Activated CD4-positive, alpha-beta T cell treated with anti-CD3 and anti-CD28 coated beads for 36 hours (primary cell): ENCODE results near the gene FAM221B. TPM values are rescaled to one million over a fixed set of nuclear protein-coding genes. Genes with fewer than 3 reads are reported as not detected.

Experiments
- ATAC-seq: fragments of 200-7000 bp; cut with Tn5 transposase; one replicate; pipeline ENCODE4 v1.10.0; 2021; ENCODE audit warnings: mild to moderate bottlenecking, moderate library complexity
- CTCF ChIA-PET: fragments of 350-600 bp; sonication (Branson Sonifier 250); formaldehyde crosslinking; loops from one replicate; lab custom pipeline; 2021; ENCODE audit warnings: antibody characterized with exemption; lab: Charles Lee
- POLR2A ChIA-PET: fragments of 350-600 bp; sonication (Branson Sonifier 250); formaldehyde crosslinking; loops from one replicate; lab custom pipeline; 2021; ENCODE audit warnings: antibody characterized with exemption, inconsistent platforms; lab: Charles Lee
- DNase-seq: peaks from one replicate; pipeline ENCODE4 v3.0.0-alpha.2; 2020
- H3K27ac Mint-ChIP-seq: one replicate; pipeline ENCODE4 v1.8.0; 2021; ENCODE audit warnings: mixed read lengths
- H3K27me3 Mint-ChIP-seq: one replicate; pipeline ENCODE4 v1.8.0; 2021; ENCODE audit warnings: mixed read lengths
- H3K36me3 Mint-ChIP-seq: one replicate; pipeline ENCODE4 v1.8.0; 2021; ENCODE audit warnings: low read depth, mixed read lengths
- H3K4me1 Mint-ChIP-seq: one replicate; pipeline ENCODE4 v1.8.0; 2021; ENCODE audit warnings: mixed read lengths
- H3K4me3 Mint-ChIP-seq: one replicate; pipeline ENCODE4 v1.8.0; 2021; ENCODE audit warnings: mild to moderate bottlenecking, moderate library complexity, mixed read lengths
- H3K9me3 Mint-ChIP-seq: one replicate; pipeline ENCODE4 v1.8.0; 2021; ENCODE audit warnings: low read depth, mixed read lengths
- intact Hi-C, 2 experiments: fragments of 100-400 bp; cut with DNase I in 1 of 2; cut with micrococcal nuclease in 1 of 2; formaldehyde crosslinking; loops; one replicate each; pipeline versions ENCODE4 v1.14.2 to v1.15.1; 2022 to 2024; cut with DNase I, micrococcal nuclease
- total RNA-seq, 2 experiments: library from RNA; stranded (reverse); gene quantifications; one replicate each; pipeline ENCODE4 v1.2.3, GENCODE V29; 2021

The FAM221B gene
- total RNA-seq, 2 experiments from 2014 or later, result not detected

- DNase-seq (peak; percentile 73), ATAC-seq (peak; percentile 96)
- POLR2A ChIA-PET, result interaction anchor here (0.8 kb wide), 1 partner anchor 19 kb away, joined by 3 read pairs; the partner anchor contains the start of gene TMEM8B
- CTCF ChIA-PET, result interaction anchor here (0.7 to 0.8 kb wide), 3 partner anchors 55 to 574 kb away, joined by 3 read pairs; no protein-coding TSS in a partner anchor
- peaks cover 28% of the 10 kb centered on the region for H3K4me1 Mint-ChIP-seq
- H3K9me3 Mint-ChIP-seq, result no peaks in the 10 kb centered on the region
- no peaks in the 10 kb centered on the region for H3K36me3 Mint-ChIP-seq
- peak overlapping the region; percentile 24 for H3K27ac Mint-ChIP-seq
- H3K27me3 Mint-ChIP-seq, result no peaks in the 10 kb centered on the region
- intact Hi-C loops, result loop anchor here in 1 of 2 experiments (1.0 kb wide), 2 partner anchors 33 to 76 kb away; partner anchors contain the start of gene HINT2
- no peak overlapping the region for H3K4me3 Mint-ChIP-seq
Observed at GRCh38 chr9:35847792-35848572, 19.4 kb upstream of the FAM221B start.

- ATAC-seq (no peak), DNase-seq (peak; percentile 12)
- Mint-ChIP-seq H3K27me3 (no peaks in the 10 kb centered on the region), H3K36me3 (no peaks in the 10 kb centered on the region), H3K4me1 (peaks cover 28% of the 10 kb centered on the region), H3K27ac (no peak overlapping the region), H3K9me3 (no peaks in the 10 kb centered on the region), H3K4me3 (no peak overlapping the region)
- intact Hi-C loops, result no loop called here
- CTCF ChIA-PET, result interaction anchor here (0.7 to 1.3 kb wide), 5 partner anchors 14 to 317 kb away, joined by 3 to 4 read pairs (median 3); no protein-coding TSS in a partner anchor
- POLR2A ChIA-PET, result interaction anchor here (0.7 kb wide), 1 partner anchor 120 kb away, joined by 4 read pairs; no protein-coding TSS in a partner anchor
Observed at GRCh38 chr9:35845824-35846771, 17.6 kb upstream of the FAM221B start.

- intact Hi-C loops, result no loop called here
- CTCF ChIA-PET, result interaction anchor here (0.5 to 1.3 kb wide), 5 partner anchors 13 to 316 kb away, joined by 3 to 4 read pairs (median 3); no protein-coding TSS in a partner anchor
- no peak overlapping the region for H3K27ac Mint-ChIP-seq
Observed at GRCh38 chr9:35844628-35845270, 16.2 kb upstream of the FAM221B start.

GRCh38 chr9:35842795-35843194 lies 14.3 kb upstream of the FAM221B start:
- no peak overlapping the region for H3K4me3 Mint-ChIP-seq
- intact Hi-C loops, result no loop called here
- ATAC-seq (no peak), DNase-seq (no peak)
- ChIA-PET CTCF (interaction anchor here (0.8 to 2.3 kb wide), 3 partner anchors 16 to 146 kb away, joined by 4 to 7 read pairs (median 4); no protein-coding TSS in a partner anchor), POLR2A (no interaction called here)
- H3K36me3 Mint-ChIP-seq, result no peaks in the 10 kb centered on the region
- no peaks in the 10 kb centered on the region for H3K27me3 Mint-ChIP-seq
- H3K9me3 Mint-ChIP-seq, result no peaks in the 10 kb centered on the region
- H3K27ac Mint-ChIP-seq, result no peak overlapping the region
- peaks cover 22% of the 10 kb centered on the region for H3K4me1 Mint-ChIP-seq

More at GRCh38 chr9:35844628-35845270, 16.2 kb upstream of the FAM221B start:
- no peaks in the 10 kb centered on the region for H3K9me3 Mint-ChIP-seq
- DNase-seq (peak; percentile 28), ATAC-seq (peak; percentile 17)
- no peaks in the 10 kb centered on the region for H3K36me3 Mint-ChIP-seq
- no peak overlapping the region for H3K4me3 Mint-ChIP-seq
- H3K27me3 Mint-ChIP-seq, result no peaks in the 10 kb centered on the region
- POLR2A ChIA-PET, result no interaction called here
- H3K4me1 Mint-ChIP-seq, result peaks cover 28% of the 10 kb centered on the region

GRCh38 chr9:35842020-35842745 lies 13.7 kb upstream of the FAM221B start:
- no peak for DNase-seq
- no peaks in the 10 kb centered on the region for H3K27me3 Mint-ChIP-seq
- H3K9me3 Mint-ChIP-seq, result no peaks in the 10 kb centered on the region
- ChIA-PET POLR2A (no interaction called here), CTCF (interaction anchor here (0.7 to 2.3 kb wide), 4 partner anchors 16 to 146 kb away, joined by 4 to 7 read pairs (median 4); no protein-coding TSS in a partner anchor)
- no peaks in the 10 kb centered on the region for H3K36me3 Mint-ChIP-seq
- no peak for ATAC-seq
- no peak overlapping the region for H3K27ac Mint-ChIP-seq
- H3K4me1 Mint-ChIP-seq, result peaks cover 16% of the 10 kb centered on the region
- no peak overlapping the region for H3K4me3 Mint-ChIP-seq
- intact Hi-C loops, result no loop called here

GRCh38 chr9:35841645-35841900 lies 13.0 kb upstream of the FAM221B start:
- H3K4me3 Mint-ChIP-seq, result no peak overlapping the region
- intact Hi-C loops, result no loop called here
- no peak for DNase-seq
- H3K36me3 Mint-ChIP-seq, result no peaks in the 10 kb centered on the region
- no peaks in the 10 kb centered on the region for H3K27me3 Mint-ChIP-seq
- ChIA-PET POLR2A (no interaction called here), CTCF (interaction anchor here (0.7 to 2.3 kb wide), 3 partner anchors 15 to 95 kb away, joined by 4 to 7 read pairs (median 4); no protein-coding TSS in a partner anchor)
- ATAC-seq, result no peak
- H3K9me3 Mint-ChIP-seq, result no peaks in the 10 kb centered on the region
- H3K4me1 Mint-ChIP-seq, result peaks cover 16% of the 10 kb centered on the region
- no peak overlapping the region for H3K27ac Mint-ChIP-seq

- POLR2A ChIA-PET, result no interaction called here
- intact Hi-C loops, result no loop called here
Observed at GRCh38 chr9:35840881-35841644, 12.5 kb upstream of the FAM221B start.

GRCh38 chr9:35839926-35840325 lies 11.4 kb upstream of the FAM221B start:
- H3K36me3 Mint-ChIP-seq, result no peaks in the 10 kb centered on the region
- H3K27me3 Mint-ChIP-seq, result no peaks in the 10 kb centered on the region
- peaks cover 6% of the 10 kb centered on the region for H3K4me1 Mint-ChIP-seq
- intact Hi-C loops, result no loop called here
- DNase-seq (no peak), ATAC-seq (no peak)
- no peaks in the 10 kb centered on the region for H3K9me3 Mint-ChIP-seq
- no peak overlapping the region for H3K4me3 Mint-ChIP-seq
- H3K27ac Mint-ChIP-seq, result no peak overlapping the region
- CTCF ChIA-PET, result interaction anchor here (0.6 kb wide), 1 partner anchor 48 kb away, joined by 3 read pairs; no protein-coding TSS in a partner anchor
- POLR2A ChIA-PET, result no interaction called here

More at GRCh38 chr9:35840881-35841644, 12.5 kb upstream of the FAM221B start:
- H3K27ac Mint-ChIP-seq, result no peak overlapping the region
- DNase-seq, result no peak
- H3K9me3 Mint-ChIP-seq, result no peaks in the 10 kb centered on the region
- H3K4me1 Mint-ChIP-seq, result peaks cover 16% of the 10 kb centered on the region
- H3K36me3 Mint-ChIP-seq, result no peaks in the 10 kb centered on the region
- ATAC-seq, result no peak
- no peak overlapping the region for H3K4me3 Mint-ChIP-seq
- no peaks in the 10 kb centered on the region for H3K27me3 Mint-ChIP-seq
- CTCF ChIA-PET, result interaction anchor here (0.7 to 2.3 kb wide), 3 partner anchors 15 to 95 kb away, joined by 4 to 7 read pairs (median 4); no protein-coding TSS in a partner anchor

- no peak overlapping the region for H3K4me3 Mint-ChIP-seq
- no peaks in the 10 kb centered on the region for H3K27me3 Mint-ChIP-seq
- no peaks in the 10 kb centered on the region for H3K4me1 Mint-ChIP-seq
- H3K27ac Mint-ChIP-seq, result no peak overlapping the region
- no peaks in the 10 kb centered on the region for H3K9me3 Mint-ChIP-seq
- ChIA-PET POLR2A (interaction anchor here (0.6 kb wide), 1 partner anchor 287 kb away, joined by 3 read pairs; no protein-coding TSS in a partner anchor), CTCF (interaction anchor here (1.4 to 3.7 kb wide), 2 partner anchors 45 to 47 kb away, joined by 4 to 23 read pairs; no protein-coding TSS in a partner anchor)
- DNase-seq (no peak), ATAC-seq (no peak)
- no peaks in the 10 kb centered on the region for H3K36me3 Mint-ChIP-seq
- intact Hi-C loops, result no loop called here
Observed at GRCh38 chr9:35836595-35836994, 8.1 kb upstream of the FAM221B start.
